ENCODE results near the gene KCNG1.

KCNG1 gene

GRCh38 chr20:51036226-51036625 lies 13.3 kb upstream of the KCNG1 start:
- no peak for DNase-seq

DNA sequence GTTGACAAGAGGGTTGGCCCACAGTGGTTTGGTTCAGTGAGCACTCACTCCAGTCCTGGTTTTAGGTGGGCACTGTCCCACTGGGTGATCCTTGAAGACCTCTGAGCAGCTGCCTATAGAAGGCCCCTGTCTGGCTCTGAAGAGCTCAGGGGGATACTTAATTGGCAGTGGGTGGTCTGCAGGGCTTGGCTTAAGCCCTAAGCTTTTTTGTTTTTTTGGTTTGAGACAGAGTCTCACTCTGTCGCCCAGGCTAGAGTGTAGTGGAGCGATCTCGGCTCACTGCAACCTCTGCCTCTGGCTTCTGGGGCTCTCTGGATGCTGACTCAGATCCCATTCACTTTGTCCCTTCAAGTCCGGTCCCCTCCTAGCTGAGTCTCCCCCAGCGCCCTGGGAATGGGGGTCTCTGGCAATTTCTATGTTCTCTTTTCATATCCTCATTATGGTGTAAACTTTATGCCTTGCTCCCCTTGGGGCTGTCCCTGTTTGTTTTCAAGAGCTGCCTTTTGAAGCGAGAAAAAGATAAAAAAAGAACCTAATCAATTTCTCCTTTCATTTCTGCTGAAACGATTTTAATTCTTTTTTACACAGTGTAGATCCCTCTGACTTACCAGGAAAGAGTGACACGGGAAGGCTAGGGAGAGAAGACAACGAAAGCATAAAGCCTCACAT lies 12.2 kb upstream of the KCNG1 start:
- DNase-seq, result no peak

DNA sequence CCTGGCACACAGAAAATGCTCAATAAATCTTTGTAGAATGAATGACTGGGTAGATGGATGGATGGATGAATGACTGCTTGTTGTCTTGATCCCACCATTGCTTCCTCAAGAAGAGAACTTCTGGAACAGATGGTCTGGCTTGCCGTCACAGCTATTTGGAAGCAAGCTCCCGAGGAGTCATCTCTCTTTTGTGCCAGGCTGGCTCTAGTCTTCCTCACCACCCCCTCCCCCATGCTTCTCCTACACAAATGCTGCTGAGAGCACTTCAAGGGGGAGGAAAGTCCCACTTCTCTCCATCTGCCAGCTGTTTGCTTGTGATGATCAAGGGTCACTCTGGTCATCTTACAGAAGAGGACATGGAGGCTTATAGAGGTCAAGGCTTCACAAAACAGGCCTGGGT lies 11.6 kb upstream of the KCNG1 start:
- peak in 9 of 58 donors; percentile 10 to 35 (median 19) for DNase-seq

DNA sequence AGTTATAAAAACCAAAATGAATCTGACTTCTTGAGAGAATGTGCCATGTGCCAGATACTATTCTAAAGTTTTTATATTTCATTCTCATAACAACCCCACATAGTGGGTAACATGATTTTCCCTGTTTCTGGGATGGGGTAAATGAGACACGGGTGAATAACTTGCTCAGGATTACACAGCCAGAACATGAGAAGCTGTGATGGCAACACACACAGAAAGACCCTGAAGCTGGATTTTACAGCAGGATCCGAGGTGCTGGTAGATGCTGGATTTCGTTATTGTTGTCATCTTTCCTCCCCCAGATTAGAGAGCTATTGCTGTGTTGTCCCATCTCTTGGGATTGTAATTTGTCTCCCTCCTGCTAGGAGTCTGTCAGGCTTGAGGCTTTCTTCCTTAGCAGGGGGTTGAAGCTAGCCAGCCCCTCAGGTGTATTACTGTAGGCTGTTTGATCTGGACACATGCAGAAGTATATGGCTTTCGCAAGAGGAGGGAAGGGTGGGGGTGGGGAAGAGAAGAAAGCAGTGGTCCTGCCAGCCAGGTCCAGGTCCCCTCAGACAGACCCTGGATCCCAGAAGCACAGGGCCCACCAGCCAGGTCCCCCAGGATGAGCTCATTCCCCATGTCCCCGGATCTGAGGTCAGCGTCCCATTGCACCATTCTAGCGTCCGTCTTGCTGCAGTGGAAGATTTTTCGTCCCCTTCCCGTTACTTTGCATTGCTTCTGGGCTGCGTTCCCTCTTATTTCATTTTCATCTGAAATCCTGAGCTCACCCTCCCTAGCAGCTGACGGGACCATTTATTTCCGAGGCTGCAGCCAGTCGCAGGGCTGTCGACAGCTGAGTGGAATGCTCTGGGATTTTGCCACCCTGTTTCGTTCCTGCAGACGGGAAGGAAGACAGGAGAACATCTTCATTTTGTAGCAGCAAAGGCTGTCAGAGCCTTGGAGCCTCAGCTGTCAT lies 7.3 kb upstream of the KCNG1 start:
- DNase-seq, result no peak

DNA sequence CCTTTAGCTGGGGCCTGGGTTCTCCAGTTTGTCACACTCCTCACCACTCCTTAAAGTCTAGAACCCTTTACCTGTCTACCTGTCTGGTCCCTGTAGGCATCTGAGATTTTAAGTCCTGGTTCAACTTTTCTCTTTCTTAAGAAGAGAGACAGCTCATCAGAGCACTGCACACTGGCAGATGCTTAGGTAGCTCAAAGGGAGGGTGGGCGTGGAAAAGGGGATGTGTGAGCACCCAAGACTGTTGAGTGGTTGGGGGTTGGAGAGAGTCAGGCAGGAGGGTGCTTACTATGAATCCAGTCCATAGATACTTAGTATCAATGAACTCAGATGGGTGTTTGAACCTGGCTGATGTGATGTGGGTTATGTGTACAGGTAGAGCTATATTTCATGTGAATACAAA lies 6.6 kb upstream of the KCNG1 start:
- DNase-seq, result no peak

DNA sequence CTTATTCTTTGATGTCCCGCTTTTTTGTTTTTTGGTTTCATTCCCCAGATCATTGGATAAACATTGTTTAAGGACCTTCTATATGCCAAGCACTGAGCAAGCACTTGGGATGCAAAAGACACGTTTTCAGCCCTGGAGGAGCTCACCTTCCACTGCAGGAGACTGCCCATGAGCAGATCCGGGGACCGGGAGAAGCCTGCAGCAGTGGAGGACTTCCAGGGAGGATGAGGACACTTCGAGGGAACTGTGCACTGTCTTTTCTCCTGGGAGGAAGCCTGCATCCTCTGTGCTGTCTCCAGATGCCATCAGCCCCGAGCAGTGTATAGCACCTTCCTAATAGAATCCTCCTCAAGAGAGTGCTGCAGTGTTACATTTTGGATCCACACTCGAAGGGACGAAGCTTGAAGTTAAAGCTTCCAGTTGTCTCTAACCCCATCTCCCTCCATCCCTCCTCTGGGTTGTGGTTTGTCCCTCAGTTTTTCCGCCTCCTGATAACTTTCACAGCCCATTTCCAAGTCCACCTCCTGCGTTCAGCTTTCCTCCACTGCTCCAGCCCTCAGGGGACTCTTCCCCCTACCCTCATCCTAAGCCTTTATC lies 5.8 kb upstream of the KCNG1 start:
- DNase-seq, result no peak

DNA sequence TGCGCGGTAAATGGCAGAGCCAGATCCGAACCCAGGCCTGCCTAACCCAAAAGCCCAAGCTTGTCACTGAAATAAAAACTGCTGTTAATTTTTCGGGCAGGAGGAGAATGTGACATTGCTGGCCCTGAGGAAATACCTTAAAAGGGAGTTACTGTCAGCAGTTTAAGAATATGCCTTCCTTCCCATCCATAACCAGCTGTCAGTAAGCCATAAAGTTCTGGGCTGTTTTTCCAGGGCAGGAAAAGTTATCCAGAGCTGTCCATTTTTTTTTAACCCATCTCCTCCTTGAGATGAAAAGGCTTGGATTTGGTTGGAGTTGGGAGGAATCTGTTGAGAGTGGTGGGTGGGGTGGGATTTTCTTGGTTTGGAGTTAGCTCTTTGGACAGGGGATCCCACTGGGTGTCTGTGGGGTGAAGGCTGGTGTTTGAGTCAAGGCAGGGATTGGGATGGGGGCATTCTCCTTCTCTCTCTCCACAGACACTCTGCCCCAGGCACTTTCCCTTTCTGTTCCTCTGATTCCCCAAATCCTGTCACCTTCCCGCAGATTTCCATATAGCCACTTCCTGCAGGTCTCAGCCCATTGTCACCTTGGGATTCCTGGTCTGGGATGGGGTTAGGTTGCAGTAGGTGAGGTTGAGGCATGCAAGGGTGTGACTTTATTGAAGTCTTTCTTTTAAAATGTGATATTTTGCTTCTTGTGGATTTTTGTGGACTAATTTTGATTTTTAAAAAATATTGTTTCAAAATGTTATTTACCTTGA lies 4.3 kb upstream of the KCNG1 start:
- no peak for DNase-seq

DNA sequence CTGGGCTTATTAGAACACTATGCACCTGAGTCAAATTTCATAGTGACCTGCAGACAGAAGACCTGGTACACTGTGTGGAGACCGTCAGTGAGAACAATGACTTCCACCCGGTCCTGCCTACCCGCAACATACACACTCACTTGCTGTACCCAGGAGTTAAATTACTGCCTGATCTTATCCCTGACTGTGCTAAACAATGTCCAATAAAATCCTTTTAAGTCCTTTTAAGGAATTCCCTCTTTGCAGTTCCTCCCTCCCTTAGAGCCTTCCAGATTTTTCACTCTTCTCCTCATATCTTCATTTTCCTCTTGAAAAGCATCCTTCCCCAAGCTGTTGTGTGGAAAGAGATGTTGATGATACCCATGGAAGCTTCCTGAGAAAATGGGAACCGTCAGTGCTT lies 3.4 kb upstream of the KCNG1 start:
- no peak for DNase-seq

GRCh38 chr20:51024761-51025160 lies 1.9 kb upstream of the KCNG1 start:
- no peak for DNase-seq

DNA sequence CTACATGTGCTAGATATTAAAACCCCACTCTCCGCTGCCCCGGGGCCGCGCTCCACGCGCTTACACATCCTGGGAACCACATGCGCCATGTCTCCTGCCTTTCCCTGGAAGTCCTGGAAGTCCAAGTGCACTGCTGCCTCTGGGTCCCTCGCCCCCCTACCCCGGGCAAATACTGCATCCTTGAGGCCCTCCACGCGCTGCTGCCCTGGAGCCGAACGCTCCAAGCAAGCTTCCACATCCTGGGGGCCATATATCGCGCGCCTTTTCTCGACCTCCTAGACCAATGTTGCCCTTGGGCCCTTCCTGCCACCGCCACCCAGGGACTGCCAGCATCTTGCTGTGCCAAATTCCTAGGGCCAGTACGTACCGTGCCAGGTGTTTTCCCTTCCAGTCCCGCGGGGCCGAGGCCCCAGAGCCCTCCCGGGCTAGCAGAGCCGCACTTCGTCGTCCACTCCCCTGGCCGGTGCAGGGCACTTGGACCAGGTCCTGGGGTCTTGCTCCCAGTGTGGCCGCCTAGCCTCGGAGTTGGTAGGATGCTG lies 779 bp upstream of the KCNG1 start:
- no peak for DNase-seq

DNA sequence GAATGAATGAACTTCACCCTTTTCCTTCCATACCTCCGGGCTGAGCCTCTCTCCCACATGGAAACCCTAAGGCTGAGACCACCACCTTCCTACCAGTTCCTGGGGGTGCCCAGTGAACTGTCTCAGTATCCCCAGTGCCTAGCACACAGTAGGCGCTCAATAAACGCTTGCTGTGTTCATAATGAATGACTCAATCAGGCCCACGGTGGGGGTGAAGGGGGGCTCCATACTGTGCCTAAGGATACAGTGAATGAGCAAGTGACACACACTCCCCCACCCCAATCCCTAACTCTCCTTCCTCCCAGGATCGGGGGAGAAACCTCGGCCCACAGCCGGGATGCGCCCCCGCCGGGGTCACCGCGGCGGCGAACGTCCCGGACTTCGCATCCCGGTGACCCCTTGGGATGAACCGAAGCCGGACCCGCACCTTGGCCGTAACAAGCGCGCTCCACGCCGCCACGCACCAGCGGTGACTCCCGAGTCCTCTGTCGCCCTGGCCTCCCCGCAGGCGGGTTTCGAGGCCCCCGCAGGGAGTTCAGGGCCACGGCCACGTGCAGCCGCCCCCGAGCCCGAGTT lies 592 bp downstream of the KCNG1 start:
- no peak for DNase-seq

DNA sequence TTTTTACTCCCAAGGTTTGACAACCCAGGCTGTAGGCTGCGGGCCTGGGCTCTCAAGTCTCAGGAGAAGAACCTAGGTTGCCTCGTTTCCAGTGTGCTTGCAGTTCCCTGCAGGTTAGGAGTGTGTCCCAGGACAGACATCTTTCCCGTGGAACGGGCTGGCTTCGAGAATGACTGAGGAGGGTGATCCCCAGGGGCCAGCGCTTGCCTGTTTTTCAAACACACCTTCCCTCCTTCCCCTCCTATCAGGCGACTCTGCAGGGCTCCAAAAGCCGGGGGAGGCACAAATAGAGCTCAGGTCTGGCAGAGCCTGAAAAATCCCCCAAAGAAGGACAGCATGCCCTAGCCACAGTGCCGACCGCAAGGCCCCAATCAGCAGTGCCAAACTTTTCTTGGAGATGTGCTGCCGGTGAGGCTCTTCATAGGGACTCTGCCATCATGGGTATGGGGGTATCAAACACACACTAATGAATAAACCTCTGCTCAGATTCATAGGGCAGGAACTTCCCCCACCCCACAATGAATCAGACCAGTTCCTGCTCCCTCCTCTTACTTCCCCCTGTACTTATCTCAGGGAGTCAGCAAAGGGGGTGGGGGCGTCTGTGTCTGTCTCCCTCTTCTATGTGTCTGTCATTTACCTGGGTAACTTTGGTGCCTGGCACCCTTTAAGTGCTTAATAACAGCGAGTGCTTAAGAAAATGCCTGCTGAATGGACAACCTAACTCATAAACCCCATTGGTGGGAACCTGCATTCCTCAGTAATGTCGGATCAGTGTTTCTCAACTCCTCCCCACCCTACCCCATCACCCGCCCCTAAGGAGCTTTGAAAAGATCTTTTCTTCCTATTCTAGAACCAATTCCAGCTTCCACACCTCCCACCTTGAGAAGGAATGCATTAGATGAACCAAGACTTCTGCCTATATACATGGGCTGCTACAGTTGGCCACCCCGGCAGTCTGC lies 1.6 kb downstream of the KCNG1 start:
- DNase-seq, result no peak

DNA sequence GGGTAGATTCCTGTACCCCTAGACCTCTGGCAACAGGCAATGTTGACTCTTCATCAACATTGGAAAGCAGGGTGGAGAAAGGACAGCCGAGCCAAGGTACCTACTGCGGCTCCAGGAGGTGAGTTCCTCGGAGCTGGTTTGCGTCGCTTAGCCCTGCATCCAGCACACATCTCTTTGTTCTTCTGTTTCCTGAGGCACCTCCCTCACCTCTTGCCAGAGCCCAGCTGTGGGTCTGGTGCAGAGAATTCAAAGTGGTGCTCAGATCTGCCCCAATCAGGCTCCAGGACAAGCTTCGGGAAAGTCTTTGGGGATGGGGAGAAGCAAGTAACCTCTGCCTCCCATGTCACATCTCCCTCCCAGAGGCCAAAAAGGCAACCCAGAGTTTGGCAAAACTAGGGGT lies 2.2 kb downstream of the KCNG1 start:
- DNase-seq, result no peak

DNA sequence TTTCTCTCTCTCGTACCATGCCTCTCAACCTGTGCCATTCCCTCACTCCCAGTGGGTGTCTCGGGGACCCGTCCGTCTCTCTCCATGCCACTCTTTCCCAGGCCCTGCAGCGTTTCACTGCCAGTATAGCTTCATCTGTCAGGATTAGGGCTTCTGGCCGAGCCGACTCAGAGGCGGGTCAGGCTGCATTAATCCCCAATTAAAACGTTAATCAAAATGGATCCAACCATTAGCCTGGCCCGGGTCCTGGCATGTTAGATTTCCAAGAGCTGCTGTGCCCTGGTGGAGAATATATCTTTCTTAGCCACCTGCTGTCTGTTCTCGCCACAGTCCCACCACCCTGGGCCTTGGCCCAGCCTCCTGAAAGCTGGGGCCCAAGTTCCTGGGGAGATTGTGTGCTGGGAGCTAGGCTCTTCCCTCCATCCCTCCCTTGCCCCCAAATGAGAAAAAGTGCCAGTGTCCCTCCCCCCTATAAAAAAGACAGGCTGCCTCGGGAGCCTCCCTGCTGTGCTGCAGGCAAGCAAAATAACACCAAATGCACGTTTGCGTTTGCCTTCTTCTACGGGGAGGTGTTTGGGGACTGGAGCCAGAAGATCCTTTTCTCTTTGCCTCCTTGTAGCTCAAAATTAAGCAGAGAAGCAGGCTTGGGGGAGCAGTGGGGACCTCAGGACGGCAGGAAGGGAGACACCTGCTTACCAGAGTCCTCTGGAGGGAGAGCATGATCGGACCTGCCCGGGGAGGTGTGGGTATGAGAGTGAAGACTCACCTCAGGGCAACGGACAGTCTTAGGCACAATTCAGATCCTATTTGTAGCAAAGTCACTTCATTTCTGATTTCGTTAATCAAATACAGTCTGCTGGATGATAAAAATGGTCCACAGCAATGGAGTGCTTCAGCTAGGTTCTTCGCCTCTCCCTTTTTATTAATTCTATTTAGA lies 3.0 kb downstream of the KCNG1 start:
- no peak for DNase-seq

- DNase-seq, result peak in 4 of 58 donors; percentile 13 to 39 (median 29)
Observed at GRCh38 chr20:51017251-51017650, 5.7 kb downstream of the KCNG1 start.

- DNase-seq, result no peak
Observed at GRCh38 chr20:51016521-51016920, 6.4 kb downstream of the KCNG1 start.

DNA sequence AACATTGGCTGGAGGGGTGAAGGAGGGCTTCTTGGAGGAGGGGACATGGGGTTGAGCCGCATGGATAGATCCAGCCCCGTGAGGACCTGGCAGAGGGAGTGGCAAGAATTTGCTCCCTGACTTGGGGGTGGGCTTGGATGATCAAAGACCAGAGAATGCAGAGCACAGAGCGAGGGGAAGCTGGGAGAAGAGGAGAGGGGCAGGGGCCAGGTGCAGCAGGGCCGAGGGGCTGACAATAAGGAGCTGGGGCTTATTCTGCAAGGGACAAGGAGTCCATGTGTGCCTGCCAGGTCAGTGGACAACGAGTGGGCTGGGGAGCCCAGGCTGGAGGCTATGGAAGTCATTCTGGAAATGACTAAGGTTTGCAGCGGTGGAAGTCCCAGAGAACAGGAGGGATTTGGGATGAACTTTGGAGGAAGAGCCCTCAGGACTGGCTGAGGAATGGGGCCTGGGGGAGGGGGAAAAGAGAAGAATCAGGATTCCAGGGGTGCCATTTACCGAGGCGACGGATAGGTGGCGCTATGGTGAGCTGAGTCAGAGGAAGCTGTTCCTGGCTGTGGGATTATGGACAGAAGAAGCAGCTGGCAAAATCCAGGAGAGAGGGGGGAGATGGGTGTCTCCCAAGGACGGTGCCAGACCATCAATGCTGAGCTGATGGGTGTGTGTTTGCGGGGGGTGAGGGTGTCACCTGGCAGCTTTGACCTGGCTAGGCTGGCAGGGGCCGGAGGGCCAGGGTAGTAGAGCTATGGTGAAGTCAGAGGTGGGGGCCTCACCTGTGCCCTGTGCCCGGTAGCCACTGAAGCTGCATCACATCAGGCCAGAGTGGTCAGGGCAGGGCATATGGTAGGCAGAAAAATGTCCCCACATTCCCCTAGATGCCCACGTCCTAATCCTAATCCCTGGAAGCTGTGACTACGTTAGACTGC lies 7.8 kb downstream of the KCNG1 start:
- DNase-seq, result peak in 36 of 58 donors; percentile 4 to 71 (median 22)

Measured in anterior cingulate cortex (tissue), 58 donors.